ENCODE measurements around the gene SP110.
A peak's percentile ranks its signal among the peaks of the same experiment; 100 is the strongest.
"Not testable (repeated sequence)": the region's sequence is repeated elsewhere in the genome, so short reads cannot be mapped to it uniquely, and the experiment has no call there.

SP110 gene
- 19.7 to 250 (median 30.4) reads per million in 17 experiments for total RNA-seq

DNA sequence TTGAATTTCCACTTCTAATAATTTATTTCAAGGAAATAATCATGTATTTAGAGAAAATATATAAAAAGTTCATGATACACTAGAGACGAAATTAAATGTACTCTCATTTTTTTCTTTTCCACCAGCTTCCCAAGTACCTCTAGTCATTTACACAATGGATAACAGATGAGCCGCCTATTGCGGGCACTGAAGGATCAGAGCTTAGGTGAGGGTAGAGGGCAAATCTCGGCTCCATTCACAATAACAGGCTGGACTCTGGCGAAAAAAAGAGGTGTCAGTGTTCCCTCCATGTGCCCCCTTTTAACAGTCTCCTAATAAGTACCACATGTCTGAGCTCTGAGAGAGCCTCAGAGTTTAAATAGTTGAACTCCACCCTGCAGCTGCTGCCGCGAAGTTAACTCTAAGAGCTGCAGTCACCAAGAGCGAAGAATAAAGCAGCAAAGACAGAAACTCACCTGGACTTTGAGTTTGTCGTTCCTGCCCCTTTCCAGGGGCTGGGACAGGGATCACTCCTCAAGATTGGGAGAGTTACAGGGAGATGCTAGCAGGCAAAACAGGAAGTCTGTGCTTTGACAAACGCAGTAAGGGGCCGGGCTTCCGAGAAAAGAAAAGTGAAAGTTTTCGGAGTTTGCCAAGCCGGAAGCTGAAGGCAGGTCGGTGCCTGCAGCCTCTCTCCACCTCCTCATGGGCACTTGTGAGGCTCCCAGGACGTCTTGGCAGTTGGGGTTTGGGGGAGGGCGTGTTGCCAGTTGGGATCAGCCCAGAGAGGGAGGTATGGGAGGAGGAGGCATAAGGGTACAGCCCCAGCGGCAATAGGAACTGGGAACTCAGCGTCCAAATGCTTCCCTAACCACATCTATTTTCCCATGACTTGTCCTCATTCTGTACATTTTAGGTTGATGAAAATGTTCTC lies at the start of gene SP110:
Gene SP110 (minus strand): TSS at position 566 of the 913 bp plus-strand sequence. CDS start 3,057 bp downstream, outside the sequence.
- peak; percentile 85 to 92 (median 91) for DNase-seq

DNA sequence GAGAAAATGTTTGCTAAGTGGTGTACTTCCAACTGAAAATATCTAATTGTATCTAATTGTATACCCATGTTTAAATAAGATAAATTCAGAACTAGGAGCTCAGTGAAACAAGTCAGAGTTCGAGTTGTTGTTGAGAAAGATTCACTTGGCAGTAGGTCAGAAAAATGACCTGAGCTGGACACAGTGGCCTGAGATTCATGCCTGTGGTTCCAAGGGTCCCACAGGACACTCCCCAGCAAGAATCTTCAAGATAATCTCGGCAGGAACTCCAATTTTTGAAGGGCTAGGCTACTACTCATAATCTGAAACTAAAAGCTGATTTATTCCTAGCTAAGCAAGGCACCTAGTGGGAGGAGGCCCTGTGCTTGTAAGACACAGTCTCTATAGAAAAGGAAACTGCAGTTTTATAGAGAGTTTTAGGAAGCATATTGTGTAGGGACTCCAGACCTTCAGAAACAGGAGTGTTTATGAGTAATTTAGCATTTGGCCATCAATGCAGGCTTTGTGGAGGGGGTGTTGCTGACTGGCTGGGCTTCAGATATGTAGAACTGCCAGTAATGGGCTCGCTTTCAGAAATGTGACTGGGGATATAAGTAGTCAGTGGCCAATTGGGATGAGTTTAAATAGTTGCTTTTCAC lies 48.9 kb upstream of the SP110 start:
- no peak for DNase-seq

DNA sequence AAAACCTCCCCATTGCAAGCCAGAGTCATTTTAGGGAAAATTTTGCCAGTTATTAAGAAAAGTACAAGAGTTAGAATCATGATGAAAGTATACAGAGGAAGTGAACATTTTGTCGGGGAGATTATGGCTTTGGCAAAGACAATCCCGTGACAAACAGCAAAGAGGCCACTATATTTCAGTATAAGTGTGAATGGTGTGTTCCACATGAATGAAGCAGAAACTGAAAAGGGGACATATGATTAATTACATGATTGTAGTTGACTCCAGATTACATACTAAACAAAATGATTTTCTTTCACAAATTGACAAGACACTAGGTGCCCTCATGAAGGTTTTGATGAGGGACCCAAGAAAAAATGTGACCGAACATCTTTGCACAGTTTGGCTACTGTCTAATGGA lies 47.8 kb upstream of the SP110 start:
- no peak for DNase-seq

DNA sequence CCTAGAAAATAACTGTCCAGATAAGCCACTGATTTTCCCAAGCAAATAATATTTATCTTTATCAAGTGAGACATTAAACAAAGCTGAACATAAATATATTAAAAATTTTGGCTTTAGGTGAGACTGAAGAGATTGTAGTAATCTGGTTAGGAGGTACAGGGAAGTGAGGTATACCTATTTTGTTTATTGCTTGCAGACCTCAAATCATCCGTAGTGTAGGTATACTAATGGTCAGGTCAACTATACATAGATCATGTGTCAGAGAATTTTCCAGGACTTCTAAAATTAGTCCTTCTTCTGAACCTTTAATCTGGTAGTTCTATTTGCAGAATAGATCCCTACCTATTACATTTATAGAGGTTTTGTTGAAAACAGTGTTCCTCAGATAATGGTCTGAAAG lies 47.3 kb upstream of the SP110 start:
- DNase-seq = no peak

DNA sequence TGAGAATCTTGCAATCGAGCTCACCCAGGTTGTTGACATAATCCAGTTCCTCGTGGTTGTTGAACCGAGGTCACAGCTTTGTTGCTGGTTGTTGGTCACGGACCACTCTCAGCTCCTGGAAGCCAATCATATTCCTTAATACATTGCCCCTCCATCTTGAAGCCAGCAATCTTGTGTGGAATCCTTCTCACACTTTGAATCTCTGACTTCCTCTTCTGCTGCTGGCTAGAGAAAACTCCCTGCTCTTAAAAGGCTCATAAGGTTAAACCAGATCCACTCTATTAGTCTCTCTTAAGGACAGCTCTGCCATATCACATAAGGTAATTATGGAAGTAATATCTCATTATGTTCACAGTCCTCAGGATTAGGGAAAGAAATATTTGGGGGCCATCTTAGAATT lies 46.9 kb upstream of the SP110 start:
- peak in 1 of 4 experiments; percentile 9 for DNase-seq

DNA sequence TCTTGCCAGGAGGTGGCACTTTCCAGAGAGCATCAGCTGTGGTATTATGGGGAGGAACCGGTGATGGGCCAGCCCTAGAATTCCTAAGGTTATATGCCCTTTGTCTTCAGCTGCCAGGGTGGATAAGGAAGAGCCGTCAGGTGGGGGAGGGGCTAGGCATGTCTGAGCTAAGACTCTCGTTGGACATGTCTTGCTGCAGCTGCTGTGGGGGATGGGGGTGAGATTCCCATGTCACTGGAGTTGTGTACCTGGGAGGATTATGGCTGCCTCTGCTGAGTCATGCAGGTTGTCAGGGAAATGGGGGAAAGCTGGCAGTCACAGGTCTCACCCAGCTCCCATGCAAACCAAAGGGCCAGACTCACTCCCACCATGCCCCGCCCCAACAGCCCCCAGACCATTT lies 45.2 kb upstream of the SP110 start:
- not testable (repeated sequence) for DNase-seq

DNA sequence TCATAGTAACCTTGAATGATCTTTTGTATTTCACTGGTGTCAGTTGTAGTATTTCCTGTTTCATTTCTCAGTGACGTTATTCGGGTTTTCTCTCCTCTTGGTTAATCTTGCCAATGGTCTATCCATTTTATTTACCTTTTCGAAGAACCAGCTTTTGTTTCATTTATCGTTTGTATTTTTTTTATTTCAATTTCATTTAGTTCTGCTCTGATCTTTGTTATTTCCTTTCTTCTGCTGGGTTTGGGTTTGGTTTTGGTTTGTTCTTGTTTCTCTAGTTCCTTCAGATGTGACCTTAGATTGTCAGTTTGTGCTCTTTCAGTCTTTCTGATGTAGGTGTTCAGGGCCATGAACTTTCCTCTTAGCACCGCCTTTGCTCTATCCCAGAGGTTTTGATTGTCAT lies 42.5 kb upstream of the SP110 start:
- DNase-seq = no peak

DNA sequence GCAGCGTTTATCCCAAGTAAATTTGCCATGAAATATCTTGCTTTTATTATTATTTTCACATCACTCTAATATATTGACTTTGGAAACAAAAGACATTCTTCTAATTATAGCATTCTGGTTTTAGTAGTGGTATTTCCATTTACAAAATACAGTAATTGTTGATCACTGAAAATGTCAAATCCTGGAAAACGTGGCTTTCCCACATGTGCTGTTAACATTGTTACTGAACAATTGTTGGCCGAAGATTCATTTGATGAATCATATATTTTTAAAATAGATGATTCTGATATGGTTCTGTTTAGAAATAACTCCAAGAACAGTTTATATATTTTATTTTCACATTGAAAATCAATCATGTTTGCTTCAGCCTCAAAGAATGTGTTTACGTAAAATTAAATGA lies 38.7 kb upstream of the SP110 start:
- no peak for DNase-seq

DNA sequence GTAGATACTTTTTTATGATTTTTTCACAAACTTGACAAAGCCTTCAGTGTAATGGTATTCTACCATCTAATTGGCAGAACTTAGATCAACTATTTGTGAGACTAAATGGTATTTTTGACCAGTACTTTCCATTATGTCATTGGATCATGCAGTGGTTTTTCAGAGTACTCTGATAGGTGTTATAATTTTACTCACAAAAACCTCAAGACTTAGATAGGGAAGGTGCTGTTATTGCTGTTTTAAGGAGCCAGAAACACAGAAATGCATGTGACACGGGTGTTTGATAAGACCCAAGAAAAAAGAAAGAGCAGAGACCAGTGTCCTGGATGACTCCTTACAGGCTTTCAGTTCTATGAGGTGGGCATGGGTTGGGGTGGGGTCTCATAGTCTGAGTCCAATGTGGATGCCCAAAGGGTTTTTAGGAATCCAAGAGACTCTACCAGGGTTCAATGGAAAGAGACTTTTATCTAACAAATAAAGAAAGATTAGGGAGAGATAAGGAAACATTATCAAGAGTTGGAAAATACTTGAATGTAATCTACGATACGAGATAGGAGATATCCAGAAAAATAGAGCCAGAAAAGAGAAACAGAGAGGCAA lies 37.0 kb upstream of the SP110 start:
- no peak for DNase-seq

DNA sequence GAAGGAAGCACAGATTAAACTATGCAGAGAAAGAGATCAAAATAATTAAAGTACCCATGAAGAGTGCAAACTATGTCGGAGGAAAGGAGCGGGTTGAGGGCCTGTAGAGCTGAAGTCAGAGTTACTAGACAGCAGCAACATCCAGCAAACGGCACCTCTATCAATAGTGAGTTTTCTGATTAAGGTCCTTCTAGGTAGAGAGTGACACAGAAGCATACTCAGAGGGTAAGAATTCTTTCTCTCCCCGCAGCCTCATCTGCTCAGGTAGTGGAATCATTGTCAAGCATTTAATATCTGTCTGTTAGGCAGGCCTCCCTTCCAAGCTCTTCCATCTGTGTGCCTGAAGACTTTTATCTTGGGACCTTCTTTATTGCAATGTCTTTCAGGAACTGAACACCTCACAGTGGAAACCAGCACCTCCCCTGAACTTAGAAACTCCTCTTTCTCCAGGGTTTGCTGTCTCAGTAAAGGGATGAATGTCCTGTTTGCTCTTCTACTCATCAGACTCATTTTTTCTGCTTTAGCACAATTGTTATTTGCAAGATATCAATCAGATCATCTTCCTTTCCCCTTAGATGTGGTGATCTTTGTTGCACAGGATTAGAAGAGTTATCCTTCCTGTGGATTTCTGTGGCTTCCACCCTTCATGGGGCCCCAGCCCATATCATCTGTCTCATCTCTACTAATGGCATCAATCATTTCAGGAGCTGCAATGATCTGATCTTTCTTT lies 34.5 kb upstream of the SP110 start:
- DNase-seq = no peak

DNA sequence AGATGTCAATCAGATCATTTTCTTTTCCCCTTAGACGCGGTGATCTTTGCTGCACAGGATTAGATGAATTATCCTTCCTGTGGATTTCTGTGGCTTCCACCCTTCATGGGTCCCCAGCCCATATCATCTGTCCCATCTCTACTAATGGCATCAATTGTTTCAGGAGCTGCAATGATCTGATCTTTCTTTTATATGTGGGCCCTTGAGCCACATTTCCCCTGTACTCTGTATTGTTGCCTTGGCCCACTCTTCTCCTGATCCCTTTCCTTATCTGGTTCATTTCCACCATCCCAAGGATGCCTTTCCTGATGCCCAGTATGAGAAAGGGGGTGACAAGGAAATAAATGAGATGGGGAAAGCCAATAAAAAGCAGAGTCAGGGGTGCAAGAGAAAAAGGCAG lies 30.4 kb upstream of the SP110 start:
- DNase-seq = no peak

DNA sequence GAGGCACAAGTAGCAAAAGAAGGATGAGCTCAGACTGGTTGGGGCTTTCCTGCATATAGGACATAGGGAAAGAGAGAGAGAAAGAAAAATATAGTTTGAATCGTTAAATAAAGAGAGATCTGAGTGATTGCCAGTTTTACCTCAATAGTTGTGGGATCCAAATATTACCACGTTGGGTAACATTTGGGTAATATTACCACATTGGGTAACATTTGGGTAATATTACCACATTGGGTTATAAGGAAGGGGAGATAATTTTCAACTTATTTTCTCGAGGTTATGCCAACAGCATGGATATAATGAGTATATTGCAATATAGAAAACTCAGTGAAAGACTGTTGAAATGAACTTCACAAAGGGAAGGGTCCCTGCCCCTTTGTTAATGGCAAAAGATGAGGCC lies 26.4 kb upstream of the SP110 start:
- DNase-seq = peak in 2 of 4 experiments; percentile 21 to 33

DNA sequence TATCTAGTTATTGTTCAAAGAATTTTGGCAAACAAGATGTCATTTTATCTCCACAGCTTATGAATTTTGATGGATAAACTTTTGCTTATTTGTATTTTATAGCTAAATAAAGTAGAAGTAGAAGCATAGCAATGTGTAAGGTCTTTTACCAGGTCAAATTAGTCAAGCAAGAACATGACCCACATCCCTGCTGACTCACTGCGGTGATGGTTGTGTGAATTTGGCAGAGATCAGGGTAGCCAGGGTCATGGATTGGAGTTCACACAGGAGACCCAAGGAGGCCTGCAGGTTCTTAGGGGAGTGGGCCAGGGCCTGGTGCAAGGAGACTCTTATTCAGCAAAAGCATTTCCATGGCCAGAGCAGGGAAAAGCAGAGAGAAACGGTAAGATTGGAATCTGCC lies 24.4 kb upstream of the SP110 start:
- no peak for DNase-seq

DNA sequence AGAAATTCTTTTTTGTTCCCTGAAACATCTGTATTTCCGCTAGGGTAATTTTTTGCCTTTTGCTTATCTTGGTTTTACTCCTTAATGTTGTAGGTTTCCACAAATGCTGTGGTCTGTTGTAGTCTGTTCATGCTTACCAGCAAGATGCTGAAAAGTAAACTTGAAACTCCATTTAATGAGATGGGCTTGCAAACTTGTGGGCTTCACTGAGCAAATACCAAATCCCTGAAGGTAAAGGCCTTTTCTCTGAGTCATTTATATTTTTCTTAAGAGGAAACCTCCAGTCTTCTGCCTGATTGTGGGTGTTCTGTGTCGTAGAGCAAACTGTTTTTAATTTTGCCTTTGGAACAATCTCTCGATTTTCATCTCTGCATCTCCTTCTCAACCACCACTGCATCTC lies 15.1 kb upstream of the SP110 start:
- no peak for DNase-seq

DNA sequence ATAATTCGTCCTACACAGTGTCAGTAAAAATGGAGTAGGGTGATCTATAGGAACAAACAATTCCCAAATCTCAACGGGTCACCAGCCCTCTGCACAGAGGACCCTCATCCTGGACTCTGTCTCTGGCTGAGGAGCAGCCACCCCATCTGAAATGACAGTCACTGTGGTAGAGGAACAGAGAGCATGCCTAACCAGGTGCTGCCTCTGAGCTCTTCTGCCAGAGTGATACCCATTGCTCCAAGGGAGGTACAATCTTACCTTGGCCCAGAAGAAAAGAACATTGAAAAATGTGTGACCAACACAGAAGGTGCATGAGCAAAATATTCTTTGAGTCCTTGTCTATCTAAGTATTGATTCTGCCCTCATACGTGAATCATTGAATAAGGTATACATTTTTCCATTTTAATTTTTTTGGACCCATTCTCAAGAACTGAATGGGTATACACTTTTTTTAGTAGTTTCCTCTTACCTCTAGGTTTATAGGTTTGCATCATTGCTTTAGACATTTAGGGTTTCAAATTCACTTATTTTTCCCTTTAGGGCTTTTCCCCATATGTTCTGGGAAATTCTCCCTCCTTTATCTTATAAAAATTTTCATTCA lies 14.4 kb upstream of the SP110 start:
- DNase-seq = no peak

DNA sequence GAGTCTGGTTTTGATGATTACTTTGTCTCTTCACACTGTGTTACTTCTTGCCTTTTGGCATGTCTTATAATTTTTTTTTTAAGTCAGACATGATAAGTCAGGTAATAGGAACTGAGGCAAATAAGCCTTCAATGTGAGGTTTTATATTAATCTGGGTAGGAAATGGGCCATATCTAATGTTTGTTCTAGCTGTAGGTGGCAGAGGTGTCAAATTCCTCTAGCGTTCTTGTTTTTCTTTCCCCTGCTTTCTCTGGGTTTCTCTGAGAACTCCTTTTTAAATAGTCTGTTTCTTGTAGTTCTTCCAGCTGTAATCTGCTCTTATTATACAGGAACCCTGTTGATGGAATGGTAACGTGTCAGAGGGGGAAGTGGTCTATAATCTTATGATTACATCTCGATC lies 11.5 kb upstream of the SP110 start:
- DNase-seq = no peak

DNA sequence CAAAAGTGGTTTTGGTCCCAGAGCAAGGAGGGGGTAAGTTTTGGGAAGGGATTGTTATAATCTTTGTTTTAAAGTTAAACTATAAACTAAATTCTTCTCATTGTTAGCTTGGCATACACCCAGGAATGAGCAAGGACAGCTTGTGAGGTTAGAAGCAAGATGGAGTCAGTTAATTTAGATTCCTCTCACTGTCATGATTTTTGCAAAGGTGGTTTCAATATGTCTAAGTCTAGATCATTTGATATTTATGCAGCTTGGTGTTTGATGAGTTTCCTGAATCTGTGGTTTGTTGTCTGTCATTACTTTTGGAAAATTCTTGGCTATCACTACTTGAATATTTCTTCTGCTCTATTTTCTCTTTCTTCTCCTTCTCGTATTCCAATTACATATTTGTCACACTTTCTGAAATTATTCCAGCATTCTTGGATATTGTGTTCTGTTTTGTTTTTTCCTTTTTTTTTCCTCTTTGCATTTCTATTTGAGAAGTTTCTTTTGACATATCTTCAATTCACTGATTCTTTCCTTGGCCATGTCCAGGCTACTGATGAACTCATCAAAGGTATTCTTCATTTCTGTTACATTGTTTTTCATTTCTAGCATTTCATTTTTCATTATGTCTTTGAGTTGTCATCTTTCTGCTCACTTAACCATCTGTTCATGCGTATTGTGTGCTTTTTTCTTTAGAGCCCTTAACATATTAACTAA lies 10.9 kb upstream of the SP110 start:
- no peak for DNase-seq

DNA sequence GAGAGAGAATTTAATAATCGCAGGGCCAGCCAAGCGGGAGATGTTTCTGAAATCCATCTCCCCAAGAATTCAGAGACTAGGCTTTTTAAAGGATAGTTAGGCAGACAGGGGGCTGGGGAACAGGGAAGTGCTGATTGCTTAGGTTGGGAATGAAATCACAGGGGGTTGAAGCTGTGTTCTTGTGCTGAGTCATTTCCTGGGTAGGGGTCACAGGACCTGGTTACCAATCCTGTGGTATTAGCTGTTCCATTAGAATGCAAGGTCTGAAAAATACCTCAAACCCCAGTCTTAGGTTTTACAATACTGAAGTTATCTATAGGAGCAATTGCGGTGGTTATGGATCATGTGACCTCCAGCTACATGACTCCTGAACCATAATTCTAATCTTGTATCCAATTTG lies 10.3 kb upstream of the SP110 start:
- peak; percentile 31 to 64 (median 59) for DNase-seq

DNA sequence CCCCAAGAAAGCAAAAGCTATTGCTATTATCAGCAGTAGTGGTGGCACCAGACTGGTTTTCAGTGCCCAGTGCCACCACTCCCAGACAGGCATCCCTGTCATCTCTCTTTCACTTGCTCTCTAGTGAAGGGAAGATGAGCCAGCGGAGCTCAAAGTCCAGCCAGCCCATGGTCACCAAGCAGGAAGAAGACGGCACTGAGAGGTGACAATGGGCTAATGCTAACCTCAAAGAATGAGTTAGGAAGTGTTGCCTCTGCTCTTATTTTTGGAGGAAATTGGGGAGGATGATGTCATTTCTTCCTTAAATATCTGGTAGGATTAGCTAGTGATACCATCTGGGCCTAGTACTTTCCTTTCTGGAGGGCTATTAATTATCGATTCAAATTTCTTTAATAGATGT lies 7.4 kb upstream of the SP110 start:
- peak in 2 of 4 experiments; percentile 15 to 31 for DNase-seq

DNA sequence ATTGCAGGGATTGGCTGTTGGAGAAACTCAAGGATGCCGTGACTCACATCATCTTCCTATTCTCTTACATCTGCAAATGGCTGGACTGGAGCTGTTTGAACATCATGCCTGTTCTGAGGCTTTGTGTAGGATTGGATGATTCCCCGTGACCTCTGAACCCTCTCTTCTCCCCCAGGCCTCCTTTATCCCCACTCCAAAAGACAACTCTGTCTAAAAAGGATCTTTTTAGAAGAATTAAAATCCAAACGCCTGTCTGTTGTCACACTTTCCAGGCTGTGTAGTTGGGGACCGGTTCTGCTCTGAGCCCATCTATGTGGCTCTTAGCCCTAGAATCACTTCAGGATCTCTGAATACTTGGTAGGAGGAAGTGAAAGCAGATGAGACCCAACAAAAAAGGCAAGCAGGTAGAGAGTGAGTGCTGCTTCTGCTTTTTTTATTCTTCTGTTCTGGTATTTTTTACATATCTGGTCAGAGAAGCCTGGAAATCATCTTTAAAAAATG lies 6.3 kb upstream of the SP110 start:
- DNase-seq = peak in 3 of 4 experiments; percentile 16 to 34 (median 34)

DNA sequence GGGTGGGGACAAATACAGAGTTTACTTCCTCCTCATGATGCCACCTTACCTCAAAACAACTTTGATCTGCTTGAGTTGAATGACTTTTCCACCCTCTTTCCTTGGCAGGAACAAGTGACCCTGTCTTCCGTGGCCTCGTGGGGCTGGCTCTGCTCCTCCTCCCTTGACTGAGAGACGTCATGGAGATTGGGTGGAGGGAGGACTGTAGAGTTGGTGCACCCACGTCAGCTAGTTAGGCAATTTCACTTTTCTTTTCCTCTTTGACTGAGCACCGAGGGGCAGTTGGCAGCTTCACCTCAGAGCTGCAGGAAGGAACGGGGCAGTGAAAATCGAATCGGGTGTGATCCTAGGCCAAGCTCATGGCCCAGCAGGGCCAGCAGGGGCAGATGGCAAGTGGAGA lies 5.7 kb upstream of the SP110 start, which contains the start of gene SP140:
Gene SP140 (plus strand): TSS at position 251 of the 400 bp plus-strand sequence. CDS start 109 bp downstream, at position 360.
- peak; percentile 76 to 88 (median 86) for DNase-seq

Measured in suppressor macrophage (primary cell).